Posterior vena cava (tissue), 2 donors: ENCODE data around the gene FCHSD2. TPM values are rescaled to one million over a fixed set of nuclear protein-coding genes. Genes with fewer than 3 reads are reported as not detected.
"Not testable (repeated sequence)": the region's sequence is repeated elsewhere in the genome, so short reads cannot be mapped to it uniquely, and the experiment has no call there.

Source experiments
- DNase-seq: peaks from one replicate; pipeline ENCODE4 v3.0.0-alpha.2; 2020; ENCODE audit warnings: low spot score
- intact Hi-C, 2 donors: fragments of 100-400 bp; cut with DNase I; formaldehyde crosslinking; loops; one replicate each; pipeline versions ENCODE4 v1.14.1 to v1.14.2; 2022 to 2023
- total RNA-seq, 2 donors: library from RNA; stranded (reverse); fragmentation: NEBNext Ultra II Directional; extraction: Animal tissue kit (Norgen Biotek cat#: 25700); gene quantifications; one replicate each; pipeline ENCODE4 v1.2.1, GENCODE V29; 2021
- donor health status: DM: yes; HTN: yes; CAD: no.
- donor health status: DM: yes; HTN: yes; CAD: no.

The FCHSD2 gene
- total RNA-seq, 2 donors from 2014 or later = 55.6 to 62.1 TPM

GRCh38 chr11:73106347-73106746 is 35.8 kb downstream of the FCHSD2 start:
- no peak for DNase-seq
- intact Hi-C loops = no loop called here

DNA sequence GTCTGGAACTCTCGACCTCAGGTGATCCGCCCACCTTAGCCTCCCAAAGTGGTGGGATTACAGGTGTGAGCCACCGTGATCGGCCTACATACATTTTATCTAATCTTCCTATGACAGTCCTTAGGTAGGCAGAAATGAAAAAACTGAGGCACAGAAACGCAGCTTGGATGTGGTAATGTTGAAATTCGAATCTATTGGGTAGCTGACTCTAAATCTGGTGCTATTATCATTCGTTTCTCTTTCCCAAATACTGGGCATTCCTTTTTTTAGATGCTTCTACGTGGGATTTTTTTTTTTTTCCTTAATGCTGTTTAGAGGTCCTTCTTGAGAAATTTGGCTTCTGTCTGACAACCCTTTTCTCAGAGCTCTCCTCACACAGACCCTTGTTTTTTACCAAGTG is 41.5 kb downstream of the FCHSD2 start:
- intact Hi-C loops = no loop called here
- DNase-seq = no peak

DNA sequence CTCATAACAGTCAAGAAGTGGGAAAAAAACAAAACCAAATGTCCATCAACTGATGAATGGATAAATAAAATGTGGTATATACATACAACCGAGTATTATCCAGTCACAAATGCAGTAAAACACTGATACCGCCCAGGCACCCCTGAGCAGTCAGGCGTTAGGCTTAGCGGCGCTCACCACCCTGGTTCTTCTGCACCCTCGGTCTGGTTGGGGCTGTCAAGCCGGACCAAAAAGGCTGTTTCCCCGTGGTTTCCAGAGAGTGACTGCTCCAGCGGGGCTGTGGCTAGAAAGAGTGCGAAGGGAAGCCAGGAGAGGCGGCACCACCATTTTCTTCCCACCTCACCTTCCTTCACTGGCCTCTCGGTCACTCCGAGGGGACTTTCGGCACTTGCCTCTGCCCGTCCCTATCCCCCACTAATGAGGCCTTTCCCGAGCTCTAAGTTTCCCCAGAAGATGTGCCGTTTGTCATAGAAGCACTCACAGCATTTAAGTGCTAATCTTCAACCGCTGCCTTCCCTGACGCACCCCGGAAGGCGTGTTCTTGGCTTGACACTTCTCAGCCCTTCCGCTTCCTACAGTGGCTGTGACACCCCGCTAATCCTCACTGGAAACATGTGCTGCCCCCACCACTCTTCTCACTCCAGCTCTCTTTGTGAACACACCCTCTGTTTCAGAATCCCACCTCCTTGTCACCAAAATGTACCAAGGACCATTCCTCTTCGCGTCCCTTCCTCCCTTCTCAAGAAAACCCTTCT is 42.4 kb downstream of the FCHSD2 start:
- DNase-seq = no peak
- intact Hi-C loops = no loop called here

- DNase-seq = no peak
- intact Hi-C loops = no loop called here
These were observed 46.5 kb downstream of the FCHSD2 start for GRCh38 chr11:73095613-73096012.

DNA sequence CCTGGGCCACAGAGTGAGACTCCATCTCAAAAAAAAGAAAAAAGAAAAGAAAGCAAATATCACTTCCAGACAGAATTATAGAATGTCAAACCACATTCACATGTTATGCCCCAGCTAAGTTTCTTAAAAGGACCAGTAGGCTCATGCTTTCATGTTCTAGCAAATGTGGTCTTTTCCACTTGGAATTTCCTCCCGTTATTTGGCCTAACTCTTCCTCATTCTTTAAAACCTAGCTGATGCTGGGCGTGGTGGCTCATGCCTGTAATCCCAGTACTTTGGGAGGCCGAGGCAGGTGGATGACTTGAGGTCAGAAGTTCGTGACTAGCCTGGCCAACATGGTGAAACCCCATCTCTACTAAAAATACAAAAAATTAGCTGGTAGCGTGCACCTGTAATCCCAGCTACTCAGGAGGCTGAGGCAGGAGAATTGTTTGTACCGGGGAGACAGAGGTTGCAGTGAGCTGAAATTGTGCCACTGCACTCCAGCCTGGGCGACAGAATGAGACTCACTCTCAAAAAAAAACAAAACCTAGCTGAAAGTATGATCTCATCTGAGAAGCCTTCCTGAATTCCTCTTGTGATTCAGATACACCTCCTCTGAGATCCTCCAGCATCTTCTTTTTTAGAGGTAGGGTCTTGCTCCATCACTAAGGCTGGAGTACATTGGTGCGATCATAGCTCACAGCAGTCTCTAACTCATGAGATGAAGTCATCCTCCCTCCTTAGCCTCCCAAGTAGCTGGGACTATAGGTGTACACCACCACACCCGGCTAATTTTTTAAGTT is 50.4 kb downstream of the FCHSD2 start:
- no peak for DNase-seq
- intact Hi-C loops = no loop called here

DNA sequence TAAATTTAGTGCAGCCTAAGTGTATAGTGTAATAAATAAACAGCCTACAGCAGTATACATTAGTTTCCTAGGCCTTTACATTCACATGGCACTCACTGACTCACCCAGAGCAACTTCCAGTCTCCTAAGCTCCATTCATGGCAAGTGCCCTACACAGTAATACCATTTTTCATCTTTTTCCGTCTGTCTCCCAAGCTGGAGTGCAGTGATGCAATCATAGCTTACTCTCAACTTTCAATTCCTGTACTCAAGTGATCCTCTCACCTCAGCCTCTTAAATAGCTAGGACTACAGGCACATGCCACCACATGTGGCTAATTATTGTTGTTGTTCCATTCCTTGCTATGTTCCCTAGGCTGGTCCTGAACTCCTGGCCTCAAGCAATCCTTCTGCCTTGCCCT is 54.4 kb downstream of the FCHSD2 start:
- intact Hi-C loops = no loop called here

DNA sequence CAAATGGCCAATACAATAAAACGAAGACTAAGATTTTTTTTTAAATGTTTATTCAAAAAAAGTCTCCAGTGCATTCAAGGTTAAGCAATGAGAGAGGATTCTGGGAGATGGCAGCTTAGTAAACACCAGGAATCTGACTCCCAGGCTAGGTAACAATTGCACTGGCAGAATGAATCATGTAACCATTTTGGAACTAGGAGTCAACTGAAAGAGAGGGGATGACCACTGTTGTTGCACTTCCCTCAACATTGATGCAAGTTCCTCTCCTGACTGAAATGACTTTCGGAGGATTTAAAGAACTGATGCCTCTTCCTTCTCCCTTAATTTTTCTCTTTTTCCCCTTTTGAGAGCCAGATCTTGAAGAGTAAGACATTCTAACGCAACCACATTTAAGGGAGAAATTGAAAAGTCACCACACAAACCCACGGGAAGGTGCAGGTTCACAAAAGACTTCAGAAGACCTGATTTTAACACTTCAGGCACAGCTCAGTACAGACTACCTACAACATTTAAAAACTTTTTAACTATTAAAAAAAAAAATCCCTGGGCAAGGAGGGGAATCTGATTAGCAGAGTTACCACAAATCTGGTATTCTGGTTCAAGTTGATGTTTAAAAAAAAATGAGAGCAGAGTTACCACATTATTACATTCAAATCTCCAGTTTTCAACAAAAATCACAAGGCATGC is 56.8 kb downstream of the FCHSD2 start:
- intact Hi-C loops = no loop called here
- DNase-seq = no peak

More for the DNA sequence above, 54.4 kb downstream of the FCHSD2 start:
- DNase-seq = no peak

GRCh38 chr11:73078631-73079030 is 63.5 kb downstream of the FCHSD2 start:
- intact Hi-C loops = no loop called here
- no peak for DNase-seq

DNA sequence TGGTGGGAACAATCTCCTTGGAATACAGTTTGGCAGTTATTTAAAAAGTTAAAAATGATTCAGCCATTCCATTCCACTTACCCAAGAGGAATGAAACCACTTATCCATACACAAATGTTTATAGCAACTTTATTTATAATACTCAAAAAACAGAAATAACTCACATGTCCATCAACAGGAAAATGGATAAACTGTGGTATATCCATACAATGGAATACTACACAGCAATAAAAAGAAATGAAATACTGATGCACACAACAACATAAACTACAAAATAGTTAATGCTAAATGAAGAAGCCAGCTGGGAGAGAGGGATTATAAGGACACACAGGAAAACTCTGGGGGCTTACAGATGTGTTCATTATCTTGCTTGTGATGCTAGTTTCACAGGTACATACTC is 64.7 kb downstream of the FCHSD2 start:
- intact Hi-C loops = no loop called here
- no peak for DNase-seq

- intact Hi-C loops = no loop called here
- DNase-seq = no peak
These were observed 67.8 kb downstream of the FCHSD2 start for GRCh38 chr11:73074319-73074718.

DNA sequence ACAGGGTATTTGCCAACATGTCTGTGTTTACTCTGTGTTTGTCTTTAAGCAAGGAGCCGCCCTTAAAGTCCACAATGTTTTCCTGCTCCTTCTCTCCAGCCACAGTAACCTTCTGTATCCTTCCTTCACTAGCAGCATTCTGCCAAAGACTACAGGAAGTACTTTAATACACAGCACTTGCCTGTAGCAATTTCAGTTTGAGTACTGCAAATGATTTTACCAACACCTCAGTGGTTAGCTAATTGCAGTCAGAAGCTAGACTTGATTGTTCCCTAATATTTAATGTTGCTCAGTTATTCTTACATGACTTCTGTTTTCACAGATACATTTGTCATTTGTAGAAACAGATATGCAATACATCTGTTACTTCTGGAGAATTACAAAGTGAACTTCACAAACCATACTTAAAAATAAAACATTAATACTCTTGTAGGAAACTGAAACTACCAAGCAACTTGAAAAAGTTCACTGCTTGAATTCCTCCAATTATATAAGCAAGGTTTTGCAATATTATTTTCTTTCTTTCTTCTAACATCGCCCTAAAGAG is 69.1 kb downstream of the FCHSD2 start:
- DNase-seq = no peak
- intact Hi-C loops = no loop called here

- no peak for DNase-seq
- intact Hi-C loops = no loop called here
These were observed 71.5 kb downstream of the FCHSD2 start for GRCh38 chr11:73070653-73071052.

DNA sequence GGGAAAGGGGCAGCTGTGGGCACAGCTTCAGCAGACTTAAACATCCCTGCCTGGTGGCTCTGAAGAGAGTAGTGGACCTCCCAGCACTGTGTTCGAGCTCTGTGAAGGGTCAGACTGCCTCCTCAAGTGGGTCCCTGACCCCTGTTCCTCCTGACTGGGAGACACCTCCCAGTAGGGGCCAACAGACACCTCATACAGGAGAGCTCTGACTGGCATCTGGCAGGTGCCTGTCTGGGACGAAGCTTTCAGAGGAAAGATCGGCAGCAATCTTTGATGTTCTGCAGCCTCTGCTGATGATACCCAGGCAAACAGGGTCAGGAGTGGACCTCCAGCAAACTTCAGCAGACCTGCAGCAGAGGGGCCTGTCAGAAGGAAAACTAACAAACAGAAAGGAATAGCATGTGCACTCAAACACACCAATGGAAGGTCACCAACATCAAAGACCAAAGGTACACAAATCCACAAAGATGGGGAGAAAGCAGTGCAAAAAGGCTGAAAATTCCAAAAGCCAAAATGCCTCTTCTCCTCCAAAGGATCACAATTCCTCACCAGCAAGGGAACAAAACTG is 80.2 kb downstream of the FCHSD2 start:
- intact Hi-C loops, DNase-seq: not testable (repeated sequence)

DNA sequence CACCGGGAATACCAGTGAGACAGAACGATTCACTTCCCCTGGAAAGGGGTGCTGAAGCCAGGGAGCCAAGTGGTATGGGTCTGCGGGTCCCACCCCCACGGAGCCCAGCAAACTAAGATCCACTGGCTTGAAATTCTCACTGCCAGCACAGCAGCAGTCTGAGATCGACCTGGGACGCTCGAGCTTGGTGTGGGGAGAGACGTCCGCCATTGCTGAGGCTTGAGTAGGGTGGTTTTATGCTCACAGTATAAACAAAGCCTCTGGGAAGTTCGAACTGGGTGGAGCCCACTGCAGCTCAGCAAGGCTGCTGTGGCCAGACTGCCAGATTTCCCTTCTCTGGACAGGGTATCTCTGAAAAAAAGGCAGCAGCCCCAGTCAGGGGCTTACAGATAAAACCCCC is 80.7 kb downstream of the FCHSD2 start:
- intact Hi-C loops, DNase-seq: not testable (repeated sequence)

DNA sequence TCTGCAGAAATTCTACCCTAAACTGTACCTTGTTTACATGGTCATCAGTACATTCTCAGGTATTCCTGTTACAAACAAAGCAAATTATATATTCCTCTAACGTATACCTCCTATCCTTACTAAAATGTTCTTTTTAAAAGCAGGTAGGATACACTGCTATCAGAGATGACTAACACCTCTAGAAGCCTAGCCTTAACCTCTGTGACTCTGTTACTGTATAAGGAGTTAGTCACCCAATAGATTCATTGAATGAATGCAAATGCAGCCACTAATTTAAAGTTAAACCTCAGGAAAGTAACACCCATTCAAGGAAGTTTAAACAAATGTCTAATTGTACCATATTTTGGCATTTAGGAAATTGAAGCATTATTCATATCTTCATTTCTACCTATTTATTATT is 82.2 kb downstream of the FCHSD2 start:
- DNase-seq = no peak
- intact Hi-C loops = no loop called here

- DNase-seq = no peak
- intact Hi-C loops = no loop called here
These were observed 83.0 kb downstream of the FCHSD2 start for GRCh38 chr11:73058989-73059674.

GRCh38 chr11:73055655-73056354 is 86.3 kb downstream of the FCHSD2 start:
- intact Hi-C loops = no loop called here
- DNase-seq = no peak

DNA sequence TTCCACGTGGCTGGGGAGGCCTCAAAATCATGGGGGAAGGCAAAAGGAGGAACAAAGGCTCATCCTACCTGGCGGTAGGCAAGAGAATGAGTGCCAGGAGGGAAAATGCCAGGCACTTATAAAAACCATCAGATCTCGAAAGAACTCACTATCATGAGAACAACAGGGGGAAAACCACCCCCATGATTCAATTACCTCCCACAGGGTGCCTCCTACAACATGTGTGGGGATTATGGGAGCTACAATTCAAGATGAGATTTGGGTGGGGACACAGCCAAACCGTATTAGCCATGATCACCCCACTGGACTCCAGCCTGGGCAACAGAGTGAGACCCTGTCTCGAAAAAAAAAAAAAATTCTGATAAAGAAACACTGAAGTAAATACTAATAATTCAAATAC is 87.1 kb downstream of the FCHSD2 start:
- DNase-seq = no peak
- intact Hi-C loops = no loop called here
